Subcutaneous adipose tissue (tissue), 4 donors: Measurements from ENCODE around the gene PTGER4. TPM values are rescaled to one million over a fixed set of nuclear protein-coding genes. Genes with fewer than 3 reads are reported as not detected.

Source experiments
- total RNA-seq, 4 donors: library from RNA; depleted of rRNA; stranded (reverse); fragments of >200 nt; gene quantifications; one replicate each; pipeline ENCODE4 v1.1.0, GENCODE V29; 2016
- TF ChIP-seq, protein P1 (sequence below): fragments of 450-650 bp; IDR thresholded peaks from one replicate; pipeline ENCODE4 v1.5.1; 2016; ENCODE audit warnings: low read depth, mild to moderate bottlenecking, control low read depth, antibody characterized with exemption, moderate library complexity

The PTGER4 gene
- total RNA-seq, 4 donors from 2014 or later, result 14.0 to 32.6 (median 20.5) TPM

DNA sequence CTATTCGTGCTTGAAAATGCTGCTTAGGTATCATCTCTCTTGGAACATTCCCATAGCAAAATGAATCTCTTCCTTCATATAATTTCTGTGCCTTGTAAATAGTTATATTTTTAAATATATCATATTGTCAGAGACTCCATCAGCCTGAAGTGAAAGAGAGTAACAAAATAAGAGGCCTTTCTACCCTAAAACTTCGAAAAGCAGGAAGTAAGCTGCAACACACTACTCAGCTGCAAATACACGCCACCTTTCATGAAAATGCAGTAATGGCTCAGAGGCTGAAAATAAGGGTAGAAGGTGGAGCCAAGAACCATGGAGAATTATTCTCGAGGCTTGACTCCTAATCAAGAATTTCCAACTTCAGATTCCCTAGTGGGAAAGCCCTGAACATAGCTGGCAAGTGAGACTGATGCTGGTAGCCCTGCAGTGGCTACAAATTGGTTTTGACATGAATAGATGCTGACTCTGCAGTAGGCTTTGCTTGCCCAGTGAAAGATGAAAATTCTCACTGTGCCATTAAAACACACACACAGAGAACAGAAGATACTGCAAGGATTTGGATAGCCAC lies 30.2 kb upstream of the PTGER4 start:
- TF ChIP-seq, protein P1, sequence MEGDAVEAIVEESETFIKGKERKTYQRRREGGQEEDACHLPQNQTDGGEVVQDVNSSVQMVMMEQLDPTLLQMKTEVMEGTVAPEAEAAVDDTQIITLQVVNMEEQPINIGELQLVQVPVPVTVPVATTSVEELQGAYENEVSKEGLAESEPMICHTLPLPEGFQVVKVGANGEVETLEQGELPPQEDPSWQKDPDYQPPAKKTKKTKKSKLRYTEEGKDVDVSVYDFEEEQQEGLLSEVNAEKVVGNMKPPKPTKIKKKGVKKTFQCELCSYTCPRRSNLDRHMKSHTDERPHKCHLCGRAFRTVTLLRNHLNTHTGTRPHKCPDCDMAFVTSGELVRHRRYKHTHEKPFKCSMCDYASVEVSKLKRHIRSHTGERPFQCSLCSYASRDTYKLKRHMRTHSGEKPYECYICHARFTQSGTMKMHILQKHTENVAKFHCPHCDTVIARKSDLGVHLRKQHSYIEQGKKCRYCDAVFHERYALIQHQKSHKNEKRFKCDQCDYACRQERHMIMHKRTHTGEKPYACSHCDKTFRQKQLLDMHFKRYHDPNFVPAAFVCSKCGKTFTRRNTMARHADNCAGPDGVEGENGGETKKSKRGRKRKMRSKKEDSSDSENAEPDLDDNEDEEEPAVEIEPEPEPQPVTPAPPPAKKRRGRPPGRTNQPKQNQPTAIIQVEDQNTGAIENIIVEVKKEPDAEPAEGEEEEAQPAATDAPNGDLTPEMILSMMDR, result no peak

DNA sequence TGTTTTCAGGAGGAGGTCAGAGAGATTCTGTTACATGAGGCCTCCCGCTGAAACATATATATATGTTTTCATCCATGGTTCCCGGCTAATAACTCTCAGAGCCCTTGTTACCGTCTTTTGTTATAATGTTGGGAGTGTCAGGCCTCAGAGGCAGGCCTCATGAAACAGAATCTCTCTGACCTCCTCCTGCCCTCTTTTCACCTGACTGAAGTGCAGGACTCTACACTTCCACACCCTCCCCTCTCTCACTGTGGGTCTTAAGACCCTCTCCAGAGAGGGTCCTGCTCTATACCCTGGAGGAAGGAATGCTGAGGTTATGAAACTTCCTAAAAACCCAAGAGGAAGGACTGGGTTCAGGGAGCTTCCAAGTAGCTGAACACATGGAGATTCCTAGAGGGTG lies 28.5 kb upstream of the PTGER4 start:
- TF ChIP-seq, protein P1, result no peak

DNA sequence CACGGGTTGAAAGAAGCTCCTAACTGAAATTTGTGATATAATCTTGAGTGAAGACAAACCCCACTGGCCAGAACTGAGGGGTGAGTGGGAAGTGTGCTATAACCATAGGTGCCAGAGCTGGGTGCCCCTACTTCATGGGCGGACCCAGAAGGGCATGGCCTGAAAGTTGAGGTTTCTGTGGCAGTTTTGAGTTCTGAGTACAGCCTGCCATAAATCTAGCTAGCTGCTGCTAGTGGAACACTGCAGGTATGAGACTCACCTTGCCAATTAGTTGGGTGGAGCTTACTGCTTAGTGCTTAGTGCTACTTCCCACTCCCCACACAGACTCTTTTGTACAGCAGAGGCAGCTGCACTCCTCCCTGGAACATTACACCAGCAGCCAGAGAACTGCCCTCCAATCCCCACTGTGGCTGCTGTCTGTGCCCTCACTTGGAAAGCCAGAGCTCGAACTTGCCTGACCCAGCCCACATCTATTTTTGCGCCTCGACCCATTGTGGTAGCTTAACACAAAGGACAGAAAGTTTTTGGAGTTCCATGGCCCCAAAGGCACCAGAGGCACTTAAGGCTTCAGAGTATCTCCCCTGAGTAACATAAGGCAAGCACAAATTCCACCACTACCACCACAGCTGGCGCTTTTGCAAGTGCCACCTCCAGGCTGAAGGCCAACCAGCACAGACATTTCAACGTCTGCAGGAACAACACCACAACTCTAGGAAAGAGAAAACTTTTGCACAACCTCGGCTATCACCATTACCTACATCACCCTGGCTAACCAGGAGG lies 27.1 kb upstream of the PTGER4 start:
- TF ChIP-seq, protein P1, result no peak

DNA sequence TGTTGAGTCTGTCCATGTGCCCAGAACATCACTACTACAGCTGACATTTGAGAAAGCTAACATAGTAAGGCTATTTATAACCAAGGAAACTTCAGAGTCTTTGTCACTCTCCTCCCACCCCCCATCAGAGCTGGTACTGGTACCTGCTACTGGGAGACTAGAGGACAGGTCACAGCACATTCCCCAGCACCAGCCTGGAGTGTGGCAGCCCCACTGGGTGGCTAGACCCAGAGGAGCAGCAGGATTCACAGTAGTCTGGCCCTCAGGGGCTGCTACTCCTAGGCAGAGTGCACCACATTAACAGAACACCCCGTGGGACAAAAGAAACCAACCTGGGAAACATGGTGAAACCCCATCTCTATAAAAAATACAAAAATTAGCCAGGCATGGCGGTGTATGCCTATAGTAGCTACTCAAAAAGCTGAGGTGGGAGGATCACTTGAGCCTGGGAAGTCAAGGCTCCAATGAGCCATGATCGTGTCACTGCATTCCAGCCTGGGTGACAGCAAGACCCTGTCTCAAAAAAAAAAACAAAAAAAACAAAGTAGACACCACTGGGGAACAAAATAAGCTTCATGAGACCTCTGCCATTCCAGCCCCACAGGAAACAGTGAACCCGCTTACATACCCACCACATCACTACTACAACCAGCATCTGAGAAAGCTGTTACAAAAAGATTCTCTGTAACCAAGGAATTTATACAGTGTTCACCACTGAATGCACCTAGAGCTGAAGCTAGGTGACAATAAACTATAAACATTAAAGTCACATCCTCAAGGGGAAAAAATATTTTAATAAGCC lies 26.3 kb upstream of the PTGER4 start:
- TF ChIP-seq, protein P1, result no peak

DNA sequence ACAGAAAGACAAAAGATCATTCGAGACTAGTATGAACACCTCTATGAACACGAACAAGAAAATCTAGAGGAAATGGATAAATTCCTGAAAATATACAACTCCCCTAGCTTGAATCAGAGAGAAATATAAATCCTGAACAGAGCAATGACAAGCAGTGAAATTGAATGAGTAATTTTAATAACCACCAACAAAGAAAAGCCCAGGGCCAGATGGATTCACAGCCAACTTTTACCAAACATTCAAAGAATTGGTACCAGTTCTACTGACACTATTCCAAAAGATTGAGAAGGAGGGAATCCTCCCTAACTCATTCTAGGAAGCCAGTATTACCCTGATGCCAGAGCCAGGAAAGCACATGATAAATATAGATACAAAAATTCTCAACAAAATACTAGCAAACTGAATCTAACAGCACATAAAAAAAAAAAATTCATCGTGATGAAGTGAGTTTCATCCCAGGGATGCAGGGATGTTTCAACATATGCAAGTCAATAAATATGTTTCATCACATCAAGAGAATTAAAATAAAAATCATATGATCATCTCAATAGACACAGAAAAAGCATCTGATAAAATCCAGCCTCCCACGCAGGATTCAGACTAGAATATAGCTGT lies 25.2 kb upstream of the PTGER4 start:
- TF ChIP-seq, protein P1, result no peak

DNA sequence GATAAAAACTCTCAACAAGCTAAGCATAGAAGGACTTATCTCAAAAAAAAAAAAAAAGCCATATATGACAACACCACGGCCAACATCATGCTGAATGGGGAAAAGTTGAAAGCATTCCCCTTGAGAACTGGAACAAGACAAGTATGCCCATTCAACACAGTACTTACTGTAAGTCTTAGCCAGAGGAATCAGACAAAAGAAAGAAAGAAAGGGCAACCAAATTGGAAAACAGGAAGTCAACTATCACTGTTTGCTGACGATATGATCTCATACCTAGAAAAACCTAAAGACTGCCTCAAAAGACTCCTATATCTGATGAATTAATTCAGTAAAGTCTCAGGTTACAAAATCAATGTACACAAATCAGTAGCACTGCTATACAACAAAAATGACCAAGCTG lies 24.6 kb upstream of the PTGER4 start:
- TF ChIP-seq, protein P1, result no peak

DNA sequence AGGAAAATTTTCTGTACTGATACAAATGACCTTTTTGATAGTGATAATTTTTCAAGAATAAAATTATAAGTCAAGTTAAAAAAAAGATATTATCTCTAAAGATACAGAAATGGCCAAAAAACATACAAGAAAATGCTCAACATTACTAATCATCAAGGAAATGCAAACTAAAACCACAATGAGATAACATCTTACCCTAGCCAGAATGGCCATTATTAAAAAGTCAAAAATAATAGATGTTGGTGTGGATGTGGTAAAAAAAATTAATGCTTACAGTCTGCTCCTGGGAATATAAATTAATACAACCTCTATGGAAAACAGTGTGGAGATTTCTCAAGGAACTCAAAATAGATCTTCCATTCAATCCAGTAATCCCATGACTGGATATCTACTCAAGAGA lies 22.9 kb upstream of the PTGER4 start:
- TF ChIP-seq, protein P1, result no peak
